HG03439 (cell line): Measurements from ENCODE around the gene CES2.
"Not testable (repeated sequence)": the region's sequence is repeated elsewhere in the genome, so short reads cannot be mapped to it uniquely, and the experiment has no call there.

Experiments used
- ATAC-seq: cut with Tn5 transposase; IDR thresholded peaks from one replicate; pipeline ENCODE4 v1.9.1; 2021; ENCODE audit warnings: mild to moderate bottlenecking, moderate library complexity; ENCODE audit not compliant: unreplicated experiment

The CES2 gene

GRCh38 chr16:66935314-66936011 is at the start of gene CES2:
Gene CES2 (plus strand): TSS chr16:66935516. CDS start chr16:66935636, 120 bp downstream.
- no peak for ATAC-seq

- ATAC-seq: no peak
These were observed 49.0 kb upstream of the CES2 start for GRCh38 chr16:66886321-66886720.

GRCh38 chr16:66886914-66887313 is 48.4 kb upstream of the CES2 start:
- ATAC-seq: no peak

- no peak for ATAC-seq
These were observed 46.4 kb upstream of the CES2 start for GRCh38 chr16:66888647-66889615.

- ATAC-seq: no peak
These were observed 45.7 kb upstream of the CES2 start for GRCh38 chr16:66889622-66890021.

GRCh38 chr16:66890799-66891198 is 44.5 kb upstream of the CES2 start:
- ATAC-seq: no peak

- ATAC-seq: no peak
These were observed 44.0 kb upstream of the CES2 start for GRCh38 chr16:66891360-66891759.

GRCh38 chr16:66891797-66892196 is 43.5 kb upstream of the CES2 start:
- ATAC-seq: no peak

- ATAC-seq: no peak
These were observed 41.3 kb upstream of the CES2 start for GRCh38 chr16:66894055-66894454.

- no peak for ATAC-seq
These were observed 40.2 kb upstream of the CES2 start for GRCh38 chr16:66894948-66895688.

- ATAC-seq: no peak
These were observed 39.7 kb upstream of the CES2 start for GRCh38 chr16:66895689-66895979.

- no peak for ATAC-seq
These were observed 39.3 kb upstream of the CES2 start for GRCh38 chr16:66895999-66896398.

- not testable (repeated sequence) for ATAC-seq
These were observed 38.6 kb upstream of the CES2 start for GRCh38 chr16:66896682-66897081.

GRCh38 chr16:66898207-66898606 is 37.1 kb upstream of the CES2 start:
- no peak for ATAC-seq

GRCh38 chr16:66898933-66899309 is 36.4 kb upstream of the CES2 start:
- ATAC-seq: no peak

GRCh38 chr16:66899310-66899944 is 35.9 kb upstream of the CES2 start:
- ATAC-seq: no peak

- ATAC-seq: no peak
These were observed 35.2 kb upstream of the CES2 start for GRCh38 chr16:66899945-66900710.

- ATAC-seq: no peak
These were observed 34.4 kb upstream of the CES2 start for GRCh38 chr16:66900721-66901441.

GRCh38 chr16:66901626-66902025 is 33.7 kb upstream of the CES2 start:
- ATAC-seq: no peak
